ENCODE measurements around the gene SMIM44. TPM values are rescaled to one million over a fixed set of nuclear protein-coding genes. Genes with fewer than 3 reads are reported as not detected.
"Not testable (repeated sequence)": the region's sequence is repeated elsewhere in the genome, so short reads cannot be mapped to it uniquely, and the experiment has no call there.

SMIM44 gene
- not detected for total RNA-seq

DNA sequence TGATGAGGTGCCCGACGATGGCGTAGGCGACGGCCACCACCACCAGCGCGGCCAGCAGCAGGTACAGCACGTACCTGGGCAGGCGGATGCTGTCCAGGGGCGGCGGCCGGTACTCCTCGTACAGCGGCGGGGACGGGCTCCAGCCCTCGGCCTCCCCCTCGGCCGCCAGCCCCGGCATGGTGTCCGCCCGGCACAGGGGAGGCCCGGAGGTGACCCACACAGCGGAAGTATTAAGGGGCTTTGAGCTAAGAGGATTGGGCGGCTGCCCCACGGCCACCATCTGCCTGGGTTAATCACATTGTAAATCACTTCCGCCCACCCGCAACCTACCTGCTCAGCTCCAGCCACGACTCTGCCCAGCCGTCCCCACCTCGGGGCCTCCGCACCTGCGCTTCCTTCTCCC lies at the start of gene SMIM44:
Gene SMIM44 (minus strand): TSS at position 216 of the 403 bp plus-strand sequence. CDS start 38 bp downstream, at position 178.
- intact Hi-C loops (cut with DNase I; ENCODE audit: low total_unique reads): no loop called here
- no peak within 1 kb of the TSS for H3K4me3 ChIP-seq (ENCODE audit: low read depth, poor library complexity, severe bottlenecking)
- TF ChIP-seq POLR2A (IDR thresholded peaks at IDR 0.05): no peak
- TF ChIP-seq, protein P1, sequence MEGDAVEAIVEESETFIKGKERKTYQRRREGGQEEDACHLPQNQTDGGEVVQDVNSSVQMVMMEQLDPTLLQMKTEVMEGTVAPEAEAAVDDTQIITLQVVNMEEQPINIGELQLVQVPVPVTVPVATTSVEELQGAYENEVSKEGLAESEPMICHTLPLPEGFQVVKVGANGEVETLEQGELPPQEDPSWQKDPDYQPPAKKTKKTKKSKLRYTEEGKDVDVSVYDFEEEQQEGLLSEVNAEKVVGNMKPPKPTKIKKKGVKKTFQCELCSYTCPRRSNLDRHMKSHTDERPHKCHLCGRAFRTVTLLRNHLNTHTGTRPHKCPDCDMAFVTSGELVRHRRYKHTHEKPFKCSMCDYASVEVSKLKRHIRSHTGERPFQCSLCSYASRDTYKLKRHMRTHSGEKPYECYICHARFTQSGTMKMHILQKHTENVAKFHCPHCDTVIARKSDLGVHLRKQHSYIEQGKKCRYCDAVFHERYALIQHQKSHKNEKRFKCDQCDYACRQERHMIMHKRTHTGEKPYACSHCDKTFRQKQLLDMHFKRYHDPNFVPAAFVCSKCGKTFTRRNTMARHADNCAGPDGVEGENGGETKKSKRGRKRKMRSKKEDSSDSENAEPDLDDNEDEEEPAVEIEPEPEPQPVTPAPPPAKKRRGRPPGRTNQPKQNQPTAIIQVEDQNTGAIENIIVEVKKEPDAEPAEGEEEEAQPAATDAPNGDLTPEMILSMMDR (IDR thresholded peaks at IDR 0.05): no peak
- WGBS, 2 donors: 29 to 51% methylated on average over 13 to 28 of the region's 33 CpGs
- DNase-seq (ENCODE audit: low spot score in 2 of 2): no peak

DNA sequence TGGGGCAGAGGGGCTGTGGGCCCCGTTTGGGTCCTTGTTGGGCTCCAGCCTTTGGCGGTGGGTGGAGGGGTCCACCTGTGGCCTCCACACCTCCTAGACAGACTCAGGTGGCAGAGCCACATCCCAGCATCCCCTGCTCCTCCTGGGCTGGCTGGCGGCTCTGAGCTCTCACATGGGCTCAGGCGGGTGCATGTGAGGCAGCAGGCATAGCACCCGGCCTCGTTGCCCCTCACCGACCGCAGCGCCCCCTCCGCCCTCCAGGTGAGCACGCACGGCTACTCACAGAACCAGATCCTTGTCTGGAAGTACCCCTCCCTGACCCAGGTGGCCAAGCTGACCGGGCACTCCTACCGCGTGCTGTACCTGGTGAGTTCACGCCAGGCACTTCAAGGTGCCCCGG lies 49.8 kb upstream of the SMIM44 start:
- TF ChIP-seq, protein P1 (IDR thresholded peaks at IDR 0.05): no peak
- TF ChIP-seq POLR2A (IDR thresholded peaks at IDR 0.05): no peak
- WGBS, 2 donors: 86 to 88% methylated on average over 17 of the region's 17 CpGs
- no peak for DNase-seq (ENCODE audit: low spot score in 2 of 2)
- H3K4me3 ChIP-seq (ENCODE audit: low read depth, poor library complexity, severe bottlenecking): no peak overlapping the region
- intact Hi-C loops (cut with DNase I; ENCODE audit: low total_unique reads): no loop called here

DNA sequence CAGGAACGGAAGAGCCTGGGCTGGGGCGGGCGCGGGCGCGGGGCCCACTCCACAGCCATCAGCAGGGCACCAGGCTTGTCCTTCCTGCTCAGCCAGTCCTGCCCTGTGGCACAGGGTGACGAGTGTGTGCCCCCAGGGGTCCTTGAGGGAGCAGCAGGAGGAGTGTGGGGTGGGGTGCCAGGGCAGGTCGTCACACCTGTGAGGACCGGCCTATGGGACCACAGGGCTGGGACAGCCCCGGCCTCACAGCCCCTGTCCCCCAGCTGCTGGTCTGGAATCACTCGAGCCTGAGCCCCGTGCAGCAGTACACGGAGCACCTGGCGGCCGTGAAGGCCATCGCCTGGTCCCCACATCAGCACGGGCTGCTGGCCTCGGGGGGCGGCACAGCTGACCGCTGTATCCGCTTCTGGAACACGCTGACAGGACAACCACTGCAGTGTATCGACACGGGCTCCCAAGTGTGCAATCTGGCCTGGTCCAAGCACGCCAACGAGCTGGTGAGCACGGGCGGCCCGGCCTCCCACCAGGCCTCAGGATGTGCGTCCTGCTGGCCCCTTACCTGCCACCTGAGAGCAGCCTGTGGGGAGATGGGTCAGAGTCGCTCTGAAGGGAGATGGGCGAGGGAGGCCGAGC lies 49.0 kb upstream of the SMIM44 start:
- no peak for DNase-seq (ENCODE audit: low spot score in 2 of 2)
- H3K4me3 ChIP-seq (ENCODE audit: low read depth, poor library complexity, severe bottlenecking): no peak overlapping the region
- no peak for TF ChIP-seq POLR2A (IDR thresholded peaks at IDR 0.05)
- TF ChIP-seq, protein P1 (IDR thresholded peaks at IDR 0.05): no peak
- intact Hi-C loops (cut with DNase I; ENCODE audit: low total_unique reads): no loop called here
- 86 to 95% methylated on average over 23 to 25 of the region's 33 CpGs for WGBS, 2 donors

DNA sequence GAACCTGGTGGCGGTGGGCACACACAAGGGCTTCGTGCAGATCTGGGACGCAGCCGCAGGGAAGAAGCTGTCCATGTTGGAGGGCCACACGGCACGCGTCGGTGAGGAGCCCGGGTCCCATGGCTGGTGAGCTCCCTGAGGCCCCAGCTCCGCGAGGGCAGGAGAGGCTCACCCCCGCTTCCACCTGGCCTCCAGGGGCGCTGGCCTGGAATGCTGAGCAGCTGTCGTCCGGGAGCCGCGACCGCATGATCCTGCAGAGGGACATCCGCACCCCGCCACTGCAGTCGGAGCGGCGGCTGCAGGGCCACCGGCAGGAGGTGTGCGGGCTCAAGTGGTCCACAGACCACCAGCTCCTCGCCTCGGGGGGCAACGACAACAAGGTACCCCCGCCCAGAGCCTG lies 48.5 kb upstream of the SMIM44 start:
- DNase-seq (ENCODE audit: low spot score in 2 of 2): no peak
- TF ChIP-seq, protein P1 (IDR thresholded peaks at IDR 0.05): no peak
- no peak for TF ChIP-seq POLR2A (IDR thresholded peaks at IDR 0.05)
- no peak overlapping the region for H3K4me3 ChIP-seq (ENCODE audit: low read depth, poor library complexity, severe bottlenecking)
- 96 to 97% methylated on average over 9 to 27 of the region's 29 CpGs for WGBS, 2 donors
- intact Hi-C loops (cut with DNase I; ENCODE audit: low total_unique reads): no loop called here

DNA sequence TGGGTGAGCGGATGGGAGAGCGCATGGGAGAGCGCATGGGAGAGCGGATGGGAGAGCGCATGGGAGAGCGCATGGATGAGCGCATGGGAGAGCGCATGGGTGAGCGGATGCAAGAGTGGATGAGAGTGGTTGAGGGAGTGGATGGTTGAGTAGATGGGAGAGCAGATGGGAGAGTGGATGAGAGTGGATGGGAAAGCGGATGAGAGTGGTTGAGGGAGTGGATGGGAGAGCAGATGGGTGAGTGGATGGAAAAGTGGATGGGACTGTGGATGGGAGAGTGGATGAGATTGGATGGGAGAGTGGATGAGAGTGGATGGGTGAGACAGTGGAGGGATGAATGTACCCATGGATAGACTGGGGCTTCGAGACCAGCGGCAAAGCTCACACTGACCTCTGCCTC lies 47.1 kb upstream of the SMIM44 start:
- no peak for DNase-seq (ENCODE audit: low spot score in 2 of 2)

DNA sequence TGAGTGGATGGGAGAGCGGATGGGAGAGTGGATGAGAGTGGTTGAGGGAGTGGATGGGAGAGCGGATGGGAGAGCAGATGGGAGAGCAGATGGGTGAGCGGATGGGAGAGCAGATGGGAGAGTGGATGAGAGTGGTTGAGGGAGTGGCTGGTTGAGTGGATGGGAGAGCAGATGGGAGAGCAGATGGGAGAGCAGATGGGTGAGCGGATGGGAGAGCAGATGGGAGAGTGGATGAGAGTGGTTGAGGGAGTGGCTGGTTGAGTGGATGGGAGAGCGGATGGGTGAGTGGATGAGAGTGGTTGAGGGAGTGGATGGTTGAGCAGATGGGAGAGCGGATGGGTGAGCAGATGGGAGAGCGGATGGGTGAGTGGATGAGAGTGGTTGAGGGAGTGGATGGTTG lies 46.1 kb upstream of the SMIM44 start:
- intact Hi-C loops (cut with DNase I; ENCODE audit: low total_unique reads): loop anchor here (10.0 kb wide), 1 partner anchor 86 kb away; no protein-coding TSS in a partner anchor
- 93 to 94% methylated on average over 7 of the region's 7 CpGs for WGBS, 2 donors
- H3K4me3 ChIP-seq (ENCODE audit: low read depth, poor library complexity, severe bottlenecking); DNase-seq (ENCODE audit: low spot score in 2 of 2): not testable (repeated sequence)

More for the DNA sequence above, 47.1 kb upstream of the SMIM44 start:
- TF ChIP-seq, protein P1 (IDR thresholded peaks at IDR 0.05): no peak
- TF ChIP-seq POLR2A (IDR thresholded peaks at IDR 0.05): no peak
- WGBS, 2 donors: 95 to 96% methylated on average over 12 of the region's 12 CpGs
- H3K4me3 ChIP-seq (ENCODE audit: low read depth, poor library complexity, severe bottlenecking): no peak overlapping the region
- intact Hi-C loops (cut with DNase I; ENCODE audit: low total_unique reads): no loop called here
